NCI-H128 (cell line): ENCODE data around the gene ATP6V0E1.
"Not testable (repeated sequence)": the region's sequence is repeated elsewhere in the genome, so short reads cannot be mapped to it uniquely, and the experiment has no call there.

Experiments
- DNase-seq: peaks from one replicate; lab custom pipeline; 2025; ENCODE audit not compliant: unreplicated experiment; lab: John Stamatoyannopoulos, UW

Gene ATP6V0E1

GRCh38 chr5:173001229-173001841 is 17.8 kb downstream of the ATP6V0E1 start:
- DNase-seq = no peak

GRCh38 chr5:173003360-173003759 is 19.8 kb downstream of the ATP6V0E1 start:
- no peak for DNase-seq

- no peak for DNase-seq
Measured at GRCh38 chr5:173004013-173004412, 20.4 kb downstream of the ATP6V0E1 start.

GRCh38 chr5:173004447-173004846 is 20.9 kb downstream of the ATP6V0E1 start:
- no peak for DNase-seq

GRCh38 chr5:173010021-173010420 is 26.4 kb downstream of the ATP6V0E1 start:
- no peak for DNase-seq

- DNase-seq = no peak
Measured at GRCh38 chr5:173010547-173011464, 27.2 kb downstream of the ATP6V0E1 start.

GRCh38 chr5:173011566-173011965 is 28.0 kb downstream of the ATP6V0E1 start:
- DNase-seq = no peak

- DNase-seq = no peak
Measured at GRCh38 chr5:173012882-173013281, 29.3 kb downstream of the ATP6V0E1 start.

- DNase-seq = no peak
Measured at GRCh38 chr5:173014671-173015070, 31.1 kb downstream of the ATP6V0E1 start.

GRCh38 chr5:173015192-173015591 is 31.6 kb downstream of the ATP6V0E1 start:
- DNase-seq = no peak

- no peak for DNase-seq
Measured at GRCh38 chr5:173015598-173016455, 32.3 kb downstream of the ATP6V0E1 start.

- DNase-seq = no peak
Measured at GRCh38 chr5:173016598-173017046, 33.1 kb downstream of the ATP6V0E1 start.

GRCh38 chr5:173017087-173017486 is 33.5 kb downstream of the ATP6V0E1 start:
- DNase-seq = not testable (repeated sequence)

GRCh38 chr5:173018358-173018757 is 34.8 kb downstream of the ATP6V0E1 start:
- DNase-seq = no peak

- no peak for DNase-seq
Measured at GRCh38 chr5:173020154-173020581, 36.6 kb downstream of the ATP6V0E1 start.

GRCh38 chr5:173020643-173021042 is 37.1 kb downstream of the ATP6V0E1 start:
- DNase-seq = no peak

GRCh38 chr5:173025651-173026050 is 42.1 kb downstream of the ATP6V0E1 start:
- DNase-seq = no peak

- no peak for DNase-seq
Measured at GRCh38 chr5:173027905-173028304, 44.3 kb downstream of the ATP6V0E1 start.

- DNase-seq = no peak
Measured at GRCh38 chr5:173028811-173029327, 45.3 kb downstream of the ATP6V0E1 start.

GRCh38 chr5:173029499-173029921 is 45.9 kb downstream of the ATP6V0E1 start:
- no peak for DNase-seq

GRCh38 chr5:173032096-173032495 is 48.5 kb downstream of the ATP6V0E1 start:
- DNase-seq = not testable (repeated sequence)
